GM13977 (cell line): ENCODE data around the gene CLDN20.

Source experiments
- DNase-seq: peaks from one replicate; pipeline ENCODE4 v3.0.0; 2012; ENCODE audit warnings: low spot score
- in situ Hi-C: fragments of 300-500 bp; cut with MboI; formaldehyde crosslinking; loops from one replicate; pipeline ENCODE4 v1.12.0; 2022; ENCODE audit warnings: low sequenced_read_pairs, low pct_unique_long_range_greater_than_20kb, mixed read lengths, inconsistent platforms; ENCODE audit not compliant: unreplicated experiment
- TF ChIP-seq, protein P1 (sequence below): IDR thresholded peaks from 2 replicates; pipeline ENCODE4 v1.5.1; 2012; ENCODE audit warnings: mild to moderate bottlenecking, control low read depth; ENCODE audit not compliant: insufficient read depth; ENCODE audit errors: extremely low read depth, missing control alignments

Gene CLDN20

DNA sequence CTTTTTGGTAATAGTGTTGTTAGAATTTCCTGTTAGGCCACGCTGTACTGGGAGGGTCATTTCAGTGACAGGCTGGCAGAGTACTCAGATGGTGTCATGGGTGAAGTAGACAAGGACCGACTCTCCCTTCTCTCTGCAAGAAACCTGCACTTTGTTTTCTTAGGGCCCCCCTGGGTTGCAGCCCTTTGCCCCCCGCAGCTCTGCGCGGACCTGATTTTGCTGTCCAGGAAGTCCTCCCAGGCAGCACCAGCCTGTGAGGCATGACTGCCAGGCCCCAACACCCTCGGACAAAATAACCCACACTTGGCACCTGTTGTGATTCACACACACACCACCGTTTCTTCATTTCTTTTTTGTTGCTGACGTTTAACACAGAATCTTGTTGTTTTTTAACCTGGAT lies 21.8 kb upstream of the CLDN20 start:
- TF ChIP-seq, protein P1, sequence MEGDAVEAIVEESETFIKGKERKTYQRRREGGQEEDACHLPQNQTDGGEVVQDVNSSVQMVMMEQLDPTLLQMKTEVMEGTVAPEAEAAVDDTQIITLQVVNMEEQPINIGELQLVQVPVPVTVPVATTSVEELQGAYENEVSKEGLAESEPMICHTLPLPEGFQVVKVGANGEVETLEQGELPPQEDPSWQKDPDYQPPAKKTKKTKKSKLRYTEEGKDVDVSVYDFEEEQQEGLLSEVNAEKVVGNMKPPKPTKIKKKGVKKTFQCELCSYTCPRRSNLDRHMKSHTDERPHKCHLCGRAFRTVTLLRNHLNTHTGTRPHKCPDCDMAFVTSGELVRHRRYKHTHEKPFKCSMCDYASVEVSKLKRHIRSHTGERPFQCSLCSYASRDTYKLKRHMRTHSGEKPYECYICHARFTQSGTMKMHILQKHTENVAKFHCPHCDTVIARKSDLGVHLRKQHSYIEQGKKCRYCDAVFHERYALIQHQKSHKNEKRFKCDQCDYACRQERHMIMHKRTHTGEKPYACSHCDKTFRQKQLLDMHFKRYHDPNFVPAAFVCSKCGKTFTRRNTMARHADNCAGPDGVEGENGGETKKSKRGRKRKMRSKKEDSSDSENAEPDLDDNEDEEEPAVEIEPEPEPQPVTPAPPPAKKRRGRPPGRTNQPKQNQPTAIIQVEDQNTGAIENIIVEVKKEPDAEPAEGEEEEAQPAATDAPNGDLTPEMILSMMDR = no peak
- in situ Hi-C loops = no loop called here
- no peak for DNase-seq

DNA sequence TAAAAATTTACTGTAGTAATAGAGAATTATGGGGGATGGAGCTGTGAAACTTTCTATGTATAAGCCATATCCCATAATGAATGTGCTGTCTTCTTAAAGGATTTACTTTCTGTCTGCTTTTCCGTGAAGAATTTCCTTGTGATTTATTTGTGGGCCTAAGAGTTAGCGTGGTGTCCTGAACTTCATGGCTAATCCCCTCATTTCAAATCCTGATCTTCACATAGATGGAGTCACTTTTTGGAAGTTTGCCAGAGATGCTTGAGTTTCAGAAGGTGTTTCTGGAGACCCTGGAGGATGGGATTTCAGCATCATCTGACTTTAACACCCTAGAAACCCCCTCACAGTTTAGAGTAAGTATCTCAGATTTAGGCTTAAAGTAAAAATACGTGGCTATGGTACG lies 19.4 kb upstream of the CLDN20 start:
- no peak for DNase-seq
- in situ Hi-C loops = no loop called here
- TF ChIP-seq, protein P1 = no peak

DNA sequence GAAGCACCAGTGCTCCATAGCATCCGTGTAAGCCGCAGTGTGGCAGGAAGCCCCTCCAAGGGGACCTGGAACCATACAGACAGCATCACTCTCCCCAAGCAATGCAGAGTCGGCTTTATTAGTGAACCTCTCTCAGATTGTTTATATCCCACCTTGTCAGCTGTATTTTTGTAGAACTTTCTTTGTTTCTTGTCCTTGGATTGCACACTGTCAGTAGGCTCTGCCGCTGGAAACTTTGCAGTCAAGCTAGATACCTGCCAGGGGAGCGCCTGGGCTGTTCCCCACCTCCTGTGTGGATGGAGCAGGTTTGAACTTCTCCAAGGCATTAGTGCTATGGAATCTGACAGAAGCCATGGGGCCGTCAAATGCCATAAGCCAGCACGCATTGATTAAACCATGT lies 18.6 kb upstream of the CLDN20 start:
- TF ChIP-seq, protein P1 = no peak
- in situ Hi-C loops = no loop called here
- DNase-seq = no peak

DNA sequence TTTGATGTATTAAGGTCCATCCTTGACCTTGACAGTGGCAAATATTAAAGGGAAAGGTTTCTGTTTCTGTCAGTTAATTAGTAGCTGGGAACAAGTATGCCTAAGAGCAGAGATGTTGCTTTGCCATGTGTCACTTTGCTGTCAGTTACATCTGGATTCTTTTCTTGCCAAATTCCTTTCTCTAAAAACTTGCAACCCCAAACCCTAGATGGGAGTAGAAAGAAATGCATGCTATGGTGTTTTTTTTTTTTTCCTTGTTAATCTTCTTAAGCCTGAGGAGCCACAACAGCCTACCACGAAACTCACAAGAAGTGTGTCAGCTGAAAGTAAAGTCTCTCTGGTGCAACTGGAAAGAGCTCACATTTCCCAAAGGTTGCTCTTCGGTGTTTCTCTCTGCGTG lies 18.0 kb upstream of the CLDN20 start:
- in situ Hi-C loops = no loop called here
- TF ChIP-seq, protein P1 = no peak
- DNase-seq = no peak

DNA sequence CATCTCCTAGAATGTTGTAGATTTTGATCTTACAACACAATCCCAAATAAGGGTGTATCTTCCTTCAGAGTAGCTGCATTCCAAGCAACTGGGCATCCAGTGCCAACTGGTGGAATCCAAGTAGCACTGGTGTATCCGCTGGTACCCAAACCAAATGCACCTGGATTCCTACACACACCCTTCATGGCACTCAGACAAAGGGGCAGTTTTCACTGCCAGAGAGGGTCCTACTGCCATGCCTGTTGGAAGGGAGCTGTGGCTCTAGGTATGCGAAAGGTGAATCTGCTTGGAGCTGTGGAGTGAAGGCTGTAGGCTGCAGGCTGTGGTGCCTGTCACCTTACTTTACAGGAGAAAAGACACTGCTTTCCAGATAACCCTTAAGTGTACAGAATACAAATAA lies 17.0 kb upstream of the CLDN20 start:
- DNase-seq = no peak
- TF ChIP-seq, protein P1 = no peak
- in situ Hi-C loops = no loop called here

DNA sequence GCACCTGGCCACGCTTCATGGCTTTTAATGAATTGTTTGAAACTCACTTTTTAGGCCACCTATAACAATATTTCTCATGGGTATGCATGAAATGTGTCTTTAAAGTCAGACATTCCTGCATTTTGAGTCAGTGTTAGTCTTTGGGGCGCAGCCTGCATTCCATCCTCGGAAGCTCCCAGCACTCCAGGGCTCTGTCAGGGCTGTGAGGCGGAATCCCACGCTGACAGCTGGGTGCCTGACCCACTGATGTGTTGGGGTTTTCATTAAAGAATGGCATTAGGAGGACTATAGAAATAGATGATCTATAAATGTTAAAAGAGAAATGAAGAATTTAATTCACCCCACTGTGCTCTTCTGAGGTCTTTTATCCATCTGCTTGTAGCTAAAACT lies 16.2 kb upstream of the CLDN20 start:
- DNase-seq = no peak
- in situ Hi-C loops = no loop called here
- TF ChIP-seq, protein P1 = no peak
